Gastroesophageal sphincter (tissue), 4 donors: Measurements from ENCODE around the gene PTPN6. TPM values are rescaled to one million over a fixed set of nuclear protein-coding genes. Genes with fewer than 3 reads are reported as not detected.

Experiments
- ATAC-seq: fragments of 150-250 bp; one replicate; pipeline ENCODE4 v1.9.1; 2016; ENCODE audit warnings: mild to moderate bottlenecking, moderate library complexity
- H3K27ac ChIP-seq, 4 donors: fragments of 200-600 bp; sonication (generic) in 3 of 4; 1 replicate in 3 of 4; 2 replicates in 1 of 4; pipeline ENCODE4 v1.5.1; 2016 to 2019
- H3K27me3 ChIP-seq: fragments of 200-600 bp; sonication (generic); one replicate; pipeline ENCODE4 v1.5.1; 2019
- H3K36me3 ChIP-seq, 2 donors: fragments of 200-600 bp; sonication (generic); one replicate each; pipeline ENCODE4 v1.5.1; 2019; ENCODE audit warnings: control low read depth in 1 of 2
- H3K4me1 ChIP-seq, 3 donors: fragments of 200-600 bp; sonication (generic); 1 replicate in 2 of 3; 2 replicates in 1 of 3; pipeline ENCODE4 v1.5.1; 2016 to 2019; ENCODE audit warnings: control low read depth in 2 of 3
- H3K4me3 ChIP-seq, 2 donors: fragments of 200-600 bp; sonication (generic); one replicate each; pipeline ENCODE4 v1.5.1; 2019; ENCODE audit warnings: mild to moderate bottlenecking in 1 of 2, moderate library complexity in 1 of 2
- H3K9me3 ChIP-seq, 3 donors: fragments of 200-600 bp; sonication (generic); one replicate each; pipeline ENCODE4 v1.5.1; 2017 to 2019; ENCODE audit warnings: control low read depth in 2 of 3
- EP300 ChIP-seq: sonication (generic); formaldehyde crosslinking; IDR thresholded peaks from one replicate; pipeline ENCODE4 v1.6.1; 2017; ENCODE audit warnings: antibody characterized with exemption, mild to moderate bottlenecking
- POLR2A ChIP-seq, 2 donors: fragments of 450-650 bp; IDR thresholded peaks; one replicate each; pipeline ENCODE4 v1.6.1; 2017; ENCODE audit warnings: antibody characterized with exemption in 2 of 2, mild to moderate bottlenecking in 2 of 2, moderate library complexity in 1 of 2
- POLR2AphosphoS5 ChIP-seq: sonication (generic); formaldehyde crosslinking; IDR thresholded peaks from one replicate; pipeline ENCODE4 v1.6.1; 2017; ENCODE audit warnings: antibody characterized with exemption
- WGBS, 2 donors: methylation state at CpG; one replicate each; pipeline ENCODE4 v1.1.5; 2018; ENCODE audit warnings: low coverage in 1 of 2; 5-methylcytosine and 5-hydroxymethylcytosine counted together
- total RNA-seq, 4 donors: library from RNA; depleted of rRNA; stranded (reverse); fragments of >200 nt; gene quantifications; one replicate each; pipeline ENCODE4 v1.1.0, GENCODE V29; 2016
- TF ChIP-seq, protein P1 (sequence below), 4 experiments: fragments of 200-600 bp in 2 of 4; fragments of 450-650 bp in 2 of 4; sonication (generic) in 1 of 4; IDR thresholded peaks; one replicate each; pipeline ENCODE4 v1.5.1; 2017 to 2019; ENCODE audit warnings: antibody characterized with exemption in 4 of 4, mild to moderate bottlenecking in 2 of 4, moderate library complexity in 2 of 4

Gene PTPN6
- total RNA-seq, 4 donors from 2014 or later = 2.6 to 15.9 (median 7.5) TPM

DNA sequence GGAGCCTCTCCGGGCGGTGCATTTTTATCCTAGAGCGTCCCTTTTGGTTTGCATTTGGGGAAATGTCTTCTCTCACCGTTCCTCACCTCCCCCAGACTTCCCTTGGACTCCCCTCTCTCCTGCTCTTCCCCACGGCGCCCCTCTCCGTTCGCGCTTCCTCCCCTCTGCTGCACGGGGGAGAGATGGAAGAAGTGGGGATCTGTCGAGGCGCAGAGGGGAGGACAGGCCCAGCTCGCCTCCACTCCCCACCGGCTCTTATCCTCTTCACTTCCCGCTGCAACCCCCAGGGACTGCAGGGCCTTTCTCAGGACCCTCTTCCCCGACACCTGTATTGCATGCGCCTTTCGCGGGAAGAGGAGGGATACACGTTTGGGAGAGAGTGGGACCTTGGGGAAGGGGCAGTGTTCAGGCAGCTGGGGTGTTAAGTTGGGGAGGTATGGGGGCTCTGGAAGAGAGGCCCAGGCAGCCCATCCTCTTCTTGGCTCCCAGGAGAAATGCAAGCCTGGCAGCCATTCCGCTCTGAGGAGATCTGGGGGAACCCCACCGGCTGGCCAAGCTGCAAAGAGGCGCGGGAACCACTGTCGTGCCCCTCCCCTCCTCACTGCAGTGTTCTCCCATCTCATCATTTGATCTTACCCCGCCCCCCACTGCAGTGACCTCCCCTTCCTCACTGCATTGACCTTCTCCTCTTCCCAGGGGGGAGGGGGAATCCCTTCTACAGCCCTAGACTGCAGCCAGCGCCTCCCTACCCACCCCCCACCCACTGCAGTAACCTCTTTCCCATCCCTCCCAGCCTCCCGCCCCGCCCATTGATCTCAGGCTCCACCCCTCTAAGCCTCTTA, 36.0 kb upstream of the PTPN6 start:
- 6 to 9% methylated on average over 7 to 14 of the region's 29 CpGs for WGBS, 2 donors
- peaks cover 0 to 31% (median 15%) of the 10 kb centered on the region in 3 donors for H3K4me1 ChIP-seq
- H3K27me3 ChIP-seq = no peaks in the 10 kb centered on the region
- peaks cover 0 to 42% of the 10 kb centered on the region in 2 donors for H3K36me3 ChIP-seq
- H3K27ac ChIP-seq = peak overlapping the region; percentile 58 to 92 (median 90)
- TF ChIP-seq POLR2A (IDR thresholded peaks at IDR 0.05) (no peak), EP300 (no peak), POLR2AphosphoS5 (no peak)
- TF ChIP-seq, protein P1, sequence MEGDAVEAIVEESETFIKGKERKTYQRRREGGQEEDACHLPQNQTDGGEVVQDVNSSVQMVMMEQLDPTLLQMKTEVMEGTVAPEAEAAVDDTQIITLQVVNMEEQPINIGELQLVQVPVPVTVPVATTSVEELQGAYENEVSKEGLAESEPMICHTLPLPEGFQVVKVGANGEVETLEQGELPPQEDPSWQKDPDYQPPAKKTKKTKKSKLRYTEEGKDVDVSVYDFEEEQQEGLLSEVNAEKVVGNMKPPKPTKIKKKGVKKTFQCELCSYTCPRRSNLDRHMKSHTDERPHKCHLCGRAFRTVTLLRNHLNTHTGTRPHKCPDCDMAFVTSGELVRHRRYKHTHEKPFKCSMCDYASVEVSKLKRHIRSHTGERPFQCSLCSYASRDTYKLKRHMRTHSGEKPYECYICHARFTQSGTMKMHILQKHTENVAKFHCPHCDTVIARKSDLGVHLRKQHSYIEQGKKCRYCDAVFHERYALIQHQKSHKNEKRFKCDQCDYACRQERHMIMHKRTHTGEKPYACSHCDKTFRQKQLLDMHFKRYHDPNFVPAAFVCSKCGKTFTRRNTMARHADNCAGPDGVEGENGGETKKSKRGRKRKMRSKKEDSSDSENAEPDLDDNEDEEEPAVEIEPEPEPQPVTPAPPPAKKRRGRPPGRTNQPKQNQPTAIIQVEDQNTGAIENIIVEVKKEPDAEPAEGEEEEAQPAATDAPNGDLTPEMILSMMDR (IDR thresholded peaks at IDR 0.05) = no peak
- ATAC-seq = no peak
- H3K4me3 ChIP-seq = peak overlapping the region; percentile 65 to 87
- H3K9me3 ChIP-seq = no peaks in the 10 kb centered on the region

DNA sequence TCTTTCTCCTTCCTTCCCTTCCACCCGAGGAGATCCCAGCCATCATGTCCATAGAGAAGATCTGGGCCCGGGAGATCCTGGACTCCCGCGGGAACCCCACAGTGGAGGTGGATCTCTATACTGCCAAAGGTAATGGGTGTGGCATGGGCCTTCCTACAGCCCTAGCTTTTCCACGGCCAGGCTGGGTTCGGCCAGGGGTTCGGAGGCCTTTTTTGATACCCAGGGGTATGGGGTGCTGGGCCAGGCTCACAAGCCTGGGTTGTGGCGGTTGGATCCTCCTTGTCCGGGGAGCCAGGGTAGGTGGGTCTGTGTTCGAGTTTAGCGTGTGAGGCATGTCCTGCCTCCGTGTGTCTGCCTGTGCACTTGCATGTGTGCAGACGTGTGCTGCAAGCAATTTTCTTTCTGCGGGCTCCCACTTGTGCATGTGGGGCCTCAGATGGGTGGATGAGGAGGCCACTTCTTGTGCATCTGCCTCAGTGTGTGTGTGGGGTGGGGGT, 35.3 kb upstream of the PTPN6 start:
- Histone ChIP-seq H3K36me3 (peaks cover 0 to 48% of the 10 kb centered on the region in 2 donors), H3K4me1 (peaks cover 0 to 31% (median 15%) of the 10 kb centered on the region in 3 donors), H3K4me3 (peak overlapping the region in 1 of 2 donors; percentile 87), H3K9me3 (no peaks in the 10 kb centered on the region), H3K27ac (peak overlapping the region in 3 of 4 donors; percentile 88 to 92 (median 91)), H3K27me3 (no peaks in the 10 kb centered on the region)
- TF ChIP-seq EP300 = no peak
- TF ChIP-seq, protein P1 (IDR thresholded peaks at IDR 0.05) = no peak
- TF ChIP-seq POLR2AphosphoS5 = no peak
- no peak for TF ChIP-seq POLR2A (IDR thresholded peaks at IDR 0.05)
- ATAC-seq = no peak
- no CpG with 5 or more reads among the region's 14 CpGs for WGBS, 2 donors

DNA sequence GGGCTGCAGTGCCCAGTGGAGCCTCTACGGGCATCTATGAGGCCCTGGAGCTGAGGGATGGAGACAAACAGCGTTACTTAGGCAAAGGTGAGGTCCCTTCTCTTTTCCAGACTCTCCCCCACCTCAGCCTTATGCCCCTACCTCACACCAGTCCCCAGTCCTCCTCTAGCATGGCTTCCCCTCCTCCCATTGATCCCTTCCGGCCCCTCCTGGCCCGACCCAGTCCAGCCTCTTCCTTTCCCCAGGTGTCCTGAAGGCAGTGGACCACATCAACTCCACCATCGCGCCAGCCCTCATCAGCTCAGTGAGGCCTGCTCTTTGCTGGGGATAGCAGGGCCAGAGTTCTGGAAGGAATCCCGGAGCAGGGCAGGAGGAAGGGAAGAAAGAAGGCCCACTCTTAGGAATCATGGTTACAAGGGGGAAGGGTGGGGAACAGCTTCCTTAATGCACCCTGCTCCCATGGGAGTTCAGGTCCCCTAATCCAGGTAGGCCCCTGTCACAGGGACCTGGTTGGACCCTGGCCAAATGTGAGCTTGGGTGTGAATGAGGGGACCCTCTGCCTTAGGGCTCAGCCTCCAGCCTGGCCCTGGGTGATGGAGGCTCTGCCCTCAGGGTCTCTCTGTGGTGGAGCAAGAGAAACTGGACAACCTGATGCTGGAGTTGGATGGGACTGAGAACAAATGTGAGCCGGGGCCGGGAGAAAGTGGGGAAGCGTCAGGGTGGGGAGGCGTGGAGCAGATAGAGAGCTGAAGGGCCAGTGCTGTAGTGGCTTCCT, 34.5 kb upstream of the PTPN6 start:
- Histone ChIP-seq H3K36me3 (peaks cover 0 to 56% of the 10 kb centered on the region in 2 donors), H3K27me3 (no peaks in the 10 kb centered on the region), H3K9me3 (no peaks in the 10 kb centered on the region), H3K4me1 (peaks cover 0 to 31% (median 15%) of the 10 kb centered on the region in 3 donors), H3K27ac (peak overlapping the region in 2 of 4 donors; percentile 91 to 92), H3K4me3 (no peak overlapping the region)
- no peak for ATAC-seq
- 83 to 89% methylated on average over 2 to 6 of the region's 11 CpGs for WGBS, 2 donors
- TF ChIP-seq, protein P1 (IDR thresholded peaks at IDR 0.05) = no peak
- TF ChIP-seq EP300 (no peak), POLR2A (IDR thresholded peaks at IDR 0.05) (no peak), POLR2AphosphoS5 (no peak)

DNA sequence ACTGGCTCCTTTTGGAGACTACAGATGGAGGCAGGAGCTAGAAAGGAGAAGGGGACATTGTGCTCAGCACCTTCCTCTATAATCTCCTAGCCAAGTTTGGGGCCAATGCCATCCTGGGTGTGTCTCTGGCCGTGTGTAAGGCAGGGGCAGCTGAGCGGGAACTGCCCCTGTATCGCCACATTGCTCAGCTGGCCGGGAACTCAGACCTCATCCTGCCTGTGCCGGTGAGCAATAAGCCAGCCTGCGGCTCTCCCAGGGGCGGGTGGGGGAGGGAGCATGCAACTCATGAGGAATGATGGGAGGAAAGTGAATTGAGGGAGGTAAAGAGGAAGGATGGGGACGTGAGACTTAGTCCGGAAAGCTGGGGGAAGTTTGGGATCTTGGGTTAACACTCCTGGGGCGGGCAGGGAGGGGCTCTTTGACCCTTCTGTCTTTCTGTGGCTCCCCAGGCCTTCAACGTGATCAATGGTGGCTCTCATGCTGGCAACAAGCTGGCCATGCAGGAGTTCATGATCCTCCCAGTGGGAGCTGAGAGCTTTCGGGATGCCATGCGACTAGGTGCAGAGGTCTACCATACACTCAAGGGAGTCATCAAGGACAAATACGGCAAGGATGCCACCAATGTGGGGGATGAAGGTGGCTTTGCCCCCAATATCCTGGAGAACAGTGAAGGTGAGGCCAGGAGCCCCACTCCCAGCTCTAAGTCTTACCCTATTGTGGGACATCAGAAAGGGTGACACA, 33.5 kb upstream of the PTPN6 start:
- Histone ChIP-seq H3K9me3 (no peaks in the 10 kb centered on the region), H3K36me3 (peaks cover 0 to 66% of the 10 kb centered on the region in 2 donors), H3K27me3 (no peaks in the 10 kb centered on the region), H3K4me3 (no peak overlapping the region), H3K27ac (peak overlapping the region in 1 of 4 donors; percentile 91), H3K4me1 (peaks cover 0 to 31% (median 15%) of the 10 kb centered on the region in 3 donors)
- TF ChIP-seq EP300 (no peak), POLR2AphosphoS5 (no peak), POLR2A (IDR thresholded peaks at IDR 0.05) (no peak)
- TF ChIP-seq, protein P1 (IDR thresholded peaks at IDR 0.05) = no peak
- no peak for ATAC-seq
- 66% methylated on average over 3 of the region's 14 CpGs; no CpG with 5 or more reads in 1 of the 2 donors for whole genome bisulfite sequencing, 2 donors
